Transverse colon (tissue), 4 donors: ENCODE data around the gene DEFB114.

Experiments used
- POLR2A ChIP-seq: fragments of 450-650 bp; IDR thresholded peaks from one replicate; pipeline ENCODE4 v1.6.1; 2016; ENCODE audit warnings: antibody characterized with exemption, mild to moderate bottlenecking, moderate library complexity
- POLR2AphosphoS5 ChIP-seq, 3 donors: sonication (generic); formaldehyde crosslinking; IDR thresholded peaks; one replicate each; pipeline ENCODE4 v1.6.1; 2016; ENCODE audit warnings: antibody characterized with exemption in 3 of 3
- TF ChIP-seq, protein P1 (sequence below), 5 experiments: fragments of 200-600 bp in 3 of 5; fragments of 450-650 bp in 2 of 5; sonication (generic) in 3 of 5; IDR thresholded peaks; 1 replicate in 2 of 5; 2 replicates in 3 of 5; pipeline ENCODE4 v1.5.1; 2016 to 2017; ENCODE audit warnings: antibody characterized with exemption in 5 of 5, inconsistent platforms in 3 of 5, mild to moderate bottlenecking in 2 of 5, moderate library complexity in 1 of 5

DNA sequence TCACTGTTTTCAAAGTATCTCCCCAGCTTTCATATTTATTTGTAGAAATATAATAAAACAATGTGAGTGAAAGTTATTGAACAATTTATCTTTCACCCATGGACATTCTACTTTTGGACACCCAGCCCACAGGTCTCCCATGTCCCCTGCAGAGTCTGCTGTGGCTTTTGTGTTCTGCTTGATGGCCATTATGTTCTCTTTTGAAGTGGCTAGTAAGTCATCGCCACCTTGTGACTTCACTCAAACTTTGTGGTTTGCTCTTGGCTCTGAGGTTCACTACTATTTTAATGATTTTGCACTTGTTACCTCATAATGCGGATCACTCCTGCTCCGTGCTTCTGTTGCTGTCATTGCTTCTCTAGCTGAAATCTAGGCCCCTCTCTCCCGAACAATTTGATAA lies 15.6 kb upstream of the DEFB114 start:
- TF ChIP-seq, protein P1, sequence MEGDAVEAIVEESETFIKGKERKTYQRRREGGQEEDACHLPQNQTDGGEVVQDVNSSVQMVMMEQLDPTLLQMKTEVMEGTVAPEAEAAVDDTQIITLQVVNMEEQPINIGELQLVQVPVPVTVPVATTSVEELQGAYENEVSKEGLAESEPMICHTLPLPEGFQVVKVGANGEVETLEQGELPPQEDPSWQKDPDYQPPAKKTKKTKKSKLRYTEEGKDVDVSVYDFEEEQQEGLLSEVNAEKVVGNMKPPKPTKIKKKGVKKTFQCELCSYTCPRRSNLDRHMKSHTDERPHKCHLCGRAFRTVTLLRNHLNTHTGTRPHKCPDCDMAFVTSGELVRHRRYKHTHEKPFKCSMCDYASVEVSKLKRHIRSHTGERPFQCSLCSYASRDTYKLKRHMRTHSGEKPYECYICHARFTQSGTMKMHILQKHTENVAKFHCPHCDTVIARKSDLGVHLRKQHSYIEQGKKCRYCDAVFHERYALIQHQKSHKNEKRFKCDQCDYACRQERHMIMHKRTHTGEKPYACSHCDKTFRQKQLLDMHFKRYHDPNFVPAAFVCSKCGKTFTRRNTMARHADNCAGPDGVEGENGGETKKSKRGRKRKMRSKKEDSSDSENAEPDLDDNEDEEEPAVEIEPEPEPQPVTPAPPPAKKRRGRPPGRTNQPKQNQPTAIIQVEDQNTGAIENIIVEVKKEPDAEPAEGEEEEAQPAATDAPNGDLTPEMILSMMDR (IDR thresholded peaks at IDR 0.05) = no peak
- TF ChIP-seq POLR2AphosphoS5 (IDR thresholded peaks at IDR 0.05) = no peak
- TF ChIP-seq POLR2A = no peak
